GM18861 (cell line): ENCODE data around the gene DUOX2.
A peak's percentile ranks its signal among the peaks of the same experiment; 100 is the strongest.

ENCODE experiments used
- ATAC-seq: cut with Tn5 transposase; IDR thresholded peaks from one replicate; pipeline ENCODE4 v1.9.1; 2021; ENCODE audit not compliant: unreplicated experiment

The DUOX2 gene

GRCh38 chr15:45114076-45114750, at the start of gene DUOX2, which contains the start of gene DUOXA2:
TSS of gene DUOX2 (minus strand) at chr15:45114172. CDS start at chr15:45113411, 761 bp downstream.
TSS of gene DUOXA2 (plus strand) at chr15:45114326. CDS start at chr15:45114606, 280 bp downstream.
- no peak for ATAC-seq

GRCh38 chr15:45163508-45163856, 49.5 kb upstream of the DUOX2 start:
- ATAC-seq = no peak

- peak; percentile 43 for ATAC-seq
These were observed 49.0 kb upstream of the DUOX2 start for GRCh38 chr15:45162771-45163507.

- no peak for ATAC-seq
These were observed 47.7 kb upstream of the DUOX2 start for GRCh38 chr15:45161666-45162065.

GRCh38 chr15:45157974-45158373, 44.0 kb upstream of the DUOX2 start:
- ATAC-seq = no peak

- ATAC-seq = no peak
These were observed 42.9 kb upstream of the DUOX2 start for GRCh38 chr15:45156744-45157455.

GRCh38 chr15:45155739-45156138, 41.8 kb upstream of the DUOX2 start:
- ATAC-seq = no peak

- ATAC-seq = no peak
These were observed 38.2 kb upstream of the DUOX2 start for GRCh38 chr15:45151998-45152828.

- no peak for ATAC-seq
These were observed 37.0 kb upstream of the DUOX2 start for GRCh38 chr15:45150997-45151396.

- no peak for ATAC-seq
These were observed 36.5 kb upstream of the DUOX2 start for GRCh38 chr15:45150481-45150880.

- no peak for ATAC-seq
These were observed 35.1 kb upstream of the DUOX2 start for GRCh38 chr15:45149060-45149459.

GRCh38 chr15:45148076-45149059, 34.4 kb upstream of the DUOX2 start:
- ATAC-seq = no peak

GRCh38 chr15:45147606-45148005, 33.6 kb upstream of the DUOX2 start:
- ATAC-seq = no peak

GRCh38 chr15:45146405-45146804, 32.4 kb upstream of the DUOX2 start:
- ATAC-seq = no peak

- no peak for ATAC-seq
These were observed 30.8 kb upstream of the DUOX2 start for GRCh38 chr15:45144775-45145174.

GRCh38 chr15:45143946-45144345, 30.0 kb upstream of the DUOX2 start:
- no peak for ATAC-seq

- ATAC-seq = no peak
These were observed 29.1 kb upstream of the DUOX2 start for GRCh38 chr15:45143056-45143455.

- ATAC-seq = no peak
These were observed 27.4 kb upstream of the DUOX2 start for GRCh38 chr15:45141386-45141785.

GRCh38 chr15:45140557-45141250, 26.7 kb upstream of the DUOX2 start:
- ATAC-seq = no peak
